Large intestine (tissue), 3 donors: Measurements from ENCODE around the gene RAB15. TPM values are rescaled to one million over a fixed set of nuclear protein-coding genes. Genes with fewer than 3 reads are reported as not detected.
"Not testable (repeated sequence)": the region's sequence is repeated elsewhere in the genome, so short reads cannot be mapped to it uniquely, and the experiment has no call there.

Experiments used
- DNase-seq, 2 donors: peaks; one replicate each; pipeline versions ENCODE4 v3.0.0 to v3.0.0-alpha.2; 2013
- H3K27ac ChIP-seq: one replicate; pipeline ENCODE4 v1.5.1; 2013; ENCODE audit warnings: low read length
- H3K27me3 ChIP-seq: 2 replicates; pipeline ENCODE4 v1.6.1; 2013; ENCODE audit warnings: low read length; ENCODE audit not compliant: control insufficient read depth, insufficient read depth
- H3K36me3 ChIP-seq: 2 replicates; pipeline ENCODE4 v1.6.1; 2013; ENCODE audit warnings: low read length; ENCODE audit not compliant: control insufficient read depth, insufficient read depth
- H3K4me1 ChIP-seq: one replicate; pipeline ENCODE4 v1.6.1; 2013; ENCODE audit warnings: low read length; ENCODE audit not compliant: control insufficient read depth, insufficient read depth
- H3K4me3 ChIP-seq: one replicate; pipeline ENCODE4 v1.5.1; 2013; ENCODE audit warnings: low read length
- H3K9me3 ChIP-seq: one replicate; pipeline ENCODE4 v1.6.1; 2013; ENCODE audit warnings: mild to moderate bottlenecking, low read depth, low read length, moderate library complexity; ENCODE audit not compliant: control insufficient read depth
- WGBS: methylation state at CpG from one replicate; pipeline ENCODE4 v1.1.5; 2013; ENCODE audit warnings: low lambda C conversion rate; ENCODE audit not compliant: insufficient coverage; 5-methylcytosine and 5-hydroxymethylcytosine counted together
- polyA plus RNA-seq: library from polyadenylated mRNA; unstranded; fragments of 120-200 nt; gene quantifications from one replicate; pipeline ENCODE4 v1.2.1, GENCODE V29; 2013

Gene RAB15
- polyA plus RNA-seq, 1 donor: 22.8 TPM

DNA sequence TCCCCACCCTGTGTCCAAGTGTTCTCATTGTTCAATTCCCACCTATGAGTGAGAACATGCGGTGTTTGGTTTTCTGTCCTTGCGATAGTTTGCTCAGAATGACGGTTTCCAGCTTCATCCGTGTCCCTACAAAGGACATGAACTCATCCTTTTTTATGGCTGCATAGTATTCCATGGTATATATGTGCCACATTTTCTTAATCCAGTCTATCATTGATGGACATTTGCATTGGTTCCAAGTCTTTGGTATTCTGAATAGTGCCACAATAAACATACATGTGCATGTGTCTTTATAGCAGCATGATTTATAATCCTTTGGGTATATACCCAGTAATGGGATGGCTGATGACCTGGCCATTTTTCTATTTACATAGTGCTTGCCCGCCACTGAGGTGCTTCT is 58.7 kb downstream of the RAB15 start:
- not testable (repeated sequence) for H3K4me1 ChIP-seq, H3K9me3 ChIP-seq, H3K27me3 ChIP-seq, H3K4me3 ChIP-seq, H3K36me3 ChIP-seq, DNase-seq
- peak overlapping the region; percentile 74 for H3K27ac ChIP-seq
- WGBS: no CpG with 5 or more reads among the region's 5 CpGs

DNA sequence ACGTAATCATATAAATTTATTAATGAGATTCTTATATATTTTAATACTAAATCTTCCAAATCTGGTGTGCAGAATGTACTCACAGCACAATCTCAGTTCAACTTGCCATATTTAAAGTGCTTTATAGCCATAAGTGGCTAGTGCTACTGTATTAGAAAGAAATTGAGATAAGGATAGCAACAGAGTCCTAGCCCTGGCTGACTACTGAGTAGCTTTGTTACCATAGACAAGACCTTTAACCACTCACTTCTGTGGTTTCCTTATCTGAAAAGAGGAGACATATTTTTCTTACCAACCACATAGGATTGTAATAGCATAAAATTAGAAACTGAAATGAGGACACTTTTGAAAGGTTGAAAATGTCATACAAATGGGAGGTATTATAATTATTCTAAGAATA is 59.9 kb downstream of the RAB15 start:
- Histone ChIP-seq H3K9me3 (no peaks in the 10 kb centered on the region), H3K4me3 (no peak overlapping the region), H3K4me1 (peaks cover 7% of the 10 kb centered on the region), H3K36me3 (no peaks in the 10 kb centered on the region), H3K27ac (no peak overlapping the region), H3K27me3 (no peaks in the 10 kb centered on the region)
- peak in 1 of 2 donors; percentile 26 for DNase-seq
- WGBS: 0% methylated on average over 1 of the region's 1 CpG

DNA sequence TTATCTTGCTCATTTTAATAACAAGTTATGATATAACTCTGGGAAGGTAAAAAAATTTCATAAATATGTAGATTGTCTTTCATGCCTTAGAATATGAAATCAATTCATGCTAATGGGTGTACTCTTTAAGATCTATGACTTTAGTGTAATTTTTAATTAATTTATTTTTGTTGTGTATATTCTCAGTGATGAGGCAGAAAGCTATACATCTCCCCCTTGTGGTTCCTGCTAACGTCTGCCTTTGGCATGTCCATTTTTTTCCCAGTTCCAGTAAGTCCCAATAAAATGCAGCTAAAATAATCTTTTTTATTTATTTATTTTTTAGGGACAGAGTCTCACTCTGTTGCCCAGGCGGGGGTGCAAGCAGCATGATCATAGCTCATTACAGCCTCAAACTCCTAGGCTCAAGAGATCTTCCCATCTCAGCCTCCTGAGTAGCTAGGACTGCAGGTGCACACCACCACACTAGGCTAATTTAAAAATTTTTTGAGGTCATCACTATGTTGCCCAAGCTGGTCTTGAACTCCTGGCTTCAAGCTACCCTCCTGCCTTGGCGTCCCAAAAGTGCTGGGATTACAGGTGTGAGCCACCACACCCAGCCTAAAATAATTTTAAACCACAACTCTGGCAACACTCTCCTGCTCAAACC is 61.2 kb downstream of the RAB15 start:
- H3K27ac ChIP-seq: no peak overlapping the region
- no peak for DNase-seq
- H3K4me3 ChIP-seq: no peak overlapping the region
- H3K36me3 ChIP-seq: no peaks in the 10 kb centered on the region
- no peaks in the 10 kb centered on the region for H3K9me3 ChIP-seq
- no peaks in the 10 kb centered on the region for H3K27me3 ChIP-seq
- 0% methylated on average over 1 of the region's 3 CpGs for WGBS
- peaks cover 7% of the 10 kb centered on the region for H3K4me1 ChIP-seq

GRCh38 chr14:64906022-64906421 is 66.1 kb downstream of the RAB15 start:
- DNase-seq: no peak
- Histone ChIP-seq H3K4me1 (peaks cover 2% of the 10 kb centered on the region), H3K4me3 (no peak overlapping the region), H3K27ac (no peak overlapping the region), H3K9me3 (no peaks in the 10 kb centered on the region), H3K27me3 (no peaks in the 10 kb centered on the region), H3K36me3 (no peaks in the 10 kb centered on the region)
- WGBS: no CpG with 5 or more reads among the region's 6 CpGs

GRCh38 chr14:64899958-64900357 is 72.2 kb downstream of the RAB15 start:
- H3K27me3 ChIP-seq: peaks cover 2% of the 10 kb centered on the region
- no peak overlapping the region for H3K27ac ChIP-seq
- no peaks in the 10 kb centered on the region for H3K4me1 ChIP-seq
- no peaks in the 10 kb centered on the region for H3K36me3 ChIP-seq
- H3K4me3 ChIP-seq: no peak overlapping the region
- no peak for DNase-seq
- WGBS: 78% methylated on average over 1 of the region's 1 CpG
- H3K9me3 ChIP-seq: no peaks in the 10 kb centered on the region

Other genes with a start within 250 kb of the RAB15 start
- 2.9 TPM for gene SPTB, start 92.4 kb downstream of the RAB15 start, polyA plus RNA-seq
- 42.3 TPM for gene CHURC1, start 57.9 kb downstream of the RAB15 start, polyA plus RNA-seq
- gene GPX2, start 29.6 kb downstream of the RAB15 start, polyA plus RNA-seq: 26.6 TPM
- 26.2 TPM for gene FNTB, start 14.6 kb upstream of the RAB15 start, polyA plus RNA-seq
- gene MAX, start 130.2 kb upstream of the RAB15 start, polyA plus RNA-seq: 113 TPM